GM03348 (cell line): Measurements from ENCODE around the gene PGA4.
"Not testable (repeated sequence)": the region's sequence is repeated elsewhere in the genome, so short reads cannot be mapped to it uniquely, and the experiment has no call there.

Source experiments
- DNase-seq: peaks from one replicate; pipeline ENCODE4 v3.0.0; 2012; ENCODE audit warnings: low spot score

PGA4 gene

DNA sequence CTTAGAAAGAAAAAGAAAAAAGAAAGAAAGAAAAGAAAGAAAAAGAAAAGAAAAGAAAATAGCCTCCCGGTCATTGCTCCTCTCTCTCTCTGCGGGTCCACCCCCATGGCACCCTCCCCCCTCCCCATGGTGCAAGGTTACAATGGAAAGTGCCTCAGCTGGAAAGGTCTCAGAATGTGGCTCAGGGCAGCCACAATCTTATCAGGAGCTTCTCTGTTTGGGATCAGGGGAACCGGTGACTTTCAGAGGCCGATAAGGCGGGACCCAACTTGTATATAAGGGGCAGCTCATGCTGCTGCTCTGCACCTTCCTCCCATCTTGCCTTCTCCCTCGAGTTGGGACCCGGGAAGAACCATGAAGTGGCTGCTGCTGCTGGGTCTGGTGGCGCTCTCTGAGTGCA is at the start of gene PGA4:
TSS of gene PGA4 (plus strand) at position 301 of the 400 bp plus-strand sequence. CDS start at position 355, 54 bp downstream.
- DNase-seq: not testable (repeated sequence)

DNA sequence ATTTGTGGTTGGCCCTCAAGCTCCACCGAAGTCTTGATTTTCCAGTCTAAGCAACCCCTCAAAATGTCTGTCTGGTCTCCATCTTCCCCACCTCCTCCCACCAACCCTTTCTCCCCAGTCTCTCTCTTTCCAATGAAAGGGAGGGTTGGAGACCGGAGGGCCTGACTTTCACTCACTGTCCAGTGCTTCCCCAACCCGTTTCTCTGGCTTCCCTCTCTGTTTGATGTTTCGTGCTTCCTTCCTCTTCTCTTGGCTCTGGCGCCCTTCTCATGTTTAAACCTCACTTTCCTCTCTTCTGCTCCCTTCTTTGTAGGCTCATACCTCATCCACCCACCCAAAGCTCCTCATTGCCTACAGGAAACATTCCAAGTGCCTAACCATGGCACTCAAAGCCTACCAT is 49.8 kb upstream of the PGA4 start:
- no peak for DNase-seq

- DNase-seq: no peak
Observed at GRCh38 chr11:61172888-61173287, 49.3 kb upstream of the PGA4 start.

DNA sequence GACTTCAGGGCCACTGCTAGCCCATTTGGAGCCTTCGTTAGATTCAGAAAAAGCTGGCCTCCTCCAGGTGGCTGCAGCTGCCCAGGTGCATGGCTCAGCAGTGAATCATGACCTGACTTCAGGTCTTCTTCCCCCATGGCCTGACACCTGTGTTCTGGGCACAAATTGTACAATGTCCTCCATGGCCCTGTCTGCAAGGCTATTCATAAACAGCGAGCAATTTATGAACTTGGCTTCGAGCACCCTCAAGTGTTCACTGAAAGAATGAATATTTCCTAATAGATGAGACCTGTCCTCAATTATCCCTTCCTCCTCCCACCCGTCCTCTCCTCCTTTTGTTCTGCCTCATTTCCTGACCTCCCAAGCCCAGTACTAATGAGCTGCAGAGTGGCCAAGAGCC is 48.7 kb upstream of the PGA4 start:
- peak; percentile 58 for DNase-seq

- DNase-seq: no peak
Observed at GRCh38 chr11:61174273-61174672, 47.9 kb upstream of the PGA4 start.

GRCh38 chr11:61174949-61175348 is 47.2 kb upstream of the PGA4 start:
- no peak for DNase-seq

GRCh38 chr11:61176446-61176845 is 45.7 kb upstream of the PGA4 start:
- no peak for DNase-seq

DNA sequence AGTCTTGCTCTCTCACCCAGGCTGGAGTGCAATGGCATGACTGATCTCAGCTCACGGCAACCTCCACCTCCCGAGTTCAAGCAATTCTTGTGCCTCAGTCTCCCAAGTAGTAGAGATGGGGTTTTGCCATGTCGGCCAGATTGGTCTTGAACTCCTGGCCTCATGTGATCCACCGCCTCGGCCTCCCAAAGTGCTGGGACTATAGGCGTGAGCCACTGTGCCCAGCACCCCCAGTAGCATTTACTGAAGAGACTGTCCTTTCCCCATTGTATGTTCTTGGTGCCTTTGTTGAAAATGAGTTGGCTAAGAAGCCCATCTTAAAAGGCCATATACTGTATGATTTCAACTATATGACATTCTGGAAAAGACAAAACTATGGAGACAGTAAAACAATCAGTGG is 41.9 kb upstream of the PGA4 start:
- DNase-seq: not testable (repeated sequence)

- DNase-seq: no peak
Observed at GRCh38 chr11:61181489-61181888, 40.7 kb upstream of the PGA4 start.

GRCh38 chr11:61183645-61184044 is 38.5 kb upstream of the PGA4 start:
- no peak for DNase-seq

- no peak for DNase-seq
Observed at GRCh38 chr11:61186504-61186903, 35.6 kb upstream of the PGA4 start.

GRCh38 chr11:61187505-61188130 is 34.5 kb upstream of the PGA4 start:
- peak; percentile 86 for DNase-seq

DNA sequence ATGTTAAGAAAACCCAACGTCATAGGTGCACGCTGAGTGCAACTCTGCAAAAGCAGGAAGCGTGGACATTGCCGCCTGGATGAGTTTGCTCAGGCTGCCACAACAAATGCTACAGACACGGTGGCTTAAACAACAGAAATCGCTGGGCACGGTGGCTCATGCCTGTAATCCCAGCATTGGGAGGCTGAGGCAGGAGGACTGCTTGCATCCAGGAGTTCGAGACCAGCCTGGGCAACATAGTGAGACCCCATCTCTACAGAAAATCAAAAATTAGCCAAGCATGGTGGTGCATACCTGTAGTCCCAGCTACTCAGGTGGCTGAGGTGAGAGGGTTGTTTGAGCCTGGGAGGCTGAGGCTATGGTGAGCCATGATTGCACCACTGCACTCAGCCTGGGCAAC is 32.2 kb upstream of the PGA4 start:
- no peak for DNase-seq

- DNase-seq: no peak
Observed at GRCh38 chr11:61193596-61193995, 28.6 kb upstream of the PGA4 start.

DNA sequence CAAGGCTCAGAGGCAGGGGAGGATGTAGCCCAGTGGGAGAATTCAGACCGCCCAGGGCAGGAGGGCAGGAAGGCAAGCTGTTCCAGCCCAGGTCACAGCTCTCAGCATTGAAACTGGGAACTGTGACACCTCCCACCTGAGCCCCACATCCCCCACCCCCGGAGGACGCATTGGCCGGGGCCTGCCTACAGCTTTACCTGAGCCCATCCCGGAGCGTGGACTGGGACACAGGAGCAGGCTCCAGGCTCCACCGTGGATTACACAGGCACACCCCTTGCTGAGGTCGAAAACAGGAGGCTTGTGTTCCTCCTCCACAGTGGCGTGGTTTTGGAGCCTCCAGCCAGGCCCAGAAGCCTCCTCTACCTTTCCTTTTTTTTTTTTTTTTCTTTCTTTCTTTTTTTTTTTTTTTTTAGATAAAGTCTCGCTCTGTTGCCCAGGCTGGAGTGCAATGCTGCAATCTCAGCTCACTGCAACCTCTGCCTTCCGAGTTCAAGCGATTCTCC is 27.9 kb upstream of the PGA4 start:
- no peak for DNase-seq

DNA sequence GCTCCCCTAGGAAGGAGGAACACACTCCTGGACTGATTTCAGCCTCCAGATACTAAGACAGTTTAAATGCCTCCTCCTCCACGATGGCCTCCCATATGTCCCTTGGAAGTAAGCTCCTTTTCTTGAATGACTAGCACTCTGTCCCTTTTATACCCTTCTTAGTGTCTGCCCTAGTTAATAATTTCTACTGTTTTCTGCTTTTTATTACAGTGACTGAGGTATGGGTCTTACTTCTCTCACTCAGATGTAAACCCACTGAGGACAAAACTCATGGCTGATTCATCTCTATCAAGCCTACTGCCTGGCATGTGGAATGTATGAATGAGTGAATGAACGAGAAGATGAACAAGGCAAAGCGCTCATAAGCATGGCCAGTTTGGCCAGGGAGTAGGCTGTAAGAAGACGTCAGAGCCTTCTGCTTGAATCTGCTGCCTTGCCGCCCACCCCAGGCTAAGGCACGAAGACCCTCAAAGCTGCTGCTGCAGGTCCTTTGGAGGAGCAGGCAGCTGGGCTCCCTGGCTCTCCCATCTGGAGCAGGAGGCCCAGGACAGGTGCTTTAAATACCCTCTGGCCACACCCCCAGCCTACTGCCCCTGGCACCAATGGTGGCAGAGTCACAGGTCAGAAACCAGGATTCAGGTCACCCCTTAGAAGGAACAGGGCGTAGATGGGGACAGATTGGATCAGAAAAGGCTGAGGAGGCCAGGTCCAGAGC is 27.0 kb upstream of the PGA4 start:
- DNase-seq: no peak

- no peak for DNase-seq
Observed at GRCh38 chr11:61195719-61196118, 26.4 kb upstream of the PGA4 start.

DNA sequence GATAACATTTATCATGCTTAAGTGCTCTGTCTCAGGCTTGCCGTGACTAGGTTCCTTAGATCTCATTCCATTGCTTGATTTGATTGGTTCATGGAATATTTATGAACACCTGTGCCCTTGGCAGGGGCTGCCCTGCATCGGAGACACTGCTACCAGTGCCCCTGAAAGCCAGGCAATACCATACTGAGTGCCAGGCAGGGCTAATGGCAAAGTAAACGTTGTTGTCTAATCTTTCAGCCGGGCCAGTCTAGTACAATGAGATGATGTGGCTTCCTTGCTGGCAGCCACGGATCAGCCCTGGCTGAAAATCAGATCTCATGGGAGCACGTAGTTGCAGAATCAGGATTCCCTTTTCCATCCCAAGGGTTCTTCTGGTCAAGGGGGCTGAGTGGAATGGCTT is 23.8 kb upstream of the PGA4 start:
- no peak for DNase-seq

- DNase-seq: no peak
Observed at GRCh38 chr11:61198948-61199523, 23.1 kb upstream of the PGA4 start.

- DNase-seq: no peak
Observed at GRCh38 chr11:61201476-61201875, 20.7 kb upstream of the PGA4 start.

GRCh38 chr11:61202950-61203746 is 19.0 kb upstream of the PGA4 start, which contains the start of gene PGA3:
PGA3 (plus strand) TSS chr11:61203515; CDS start chr11:61203565, 50 bp downstream.
- not testable (repeated sequence) for DNase-seq

GRCh38 chr11:61203873-61204272 is 18.3 kb upstream of the PGA4 start:
- DNase-seq: not testable (repeated sequence)
